GM18867 (cell line): ENCODE data around the gene LPP.

Experiments
- ATAC-seq: cut with Tn5 transposase; IDR thresholded peaks from one replicate; pipeline ENCODE4 v1.9.1; 2021; ENCODE audit warnings: mild to moderate bottlenecking, moderate library complexity; ENCODE audit not compliant: unreplicated experiment

LPP gene

DNA sequence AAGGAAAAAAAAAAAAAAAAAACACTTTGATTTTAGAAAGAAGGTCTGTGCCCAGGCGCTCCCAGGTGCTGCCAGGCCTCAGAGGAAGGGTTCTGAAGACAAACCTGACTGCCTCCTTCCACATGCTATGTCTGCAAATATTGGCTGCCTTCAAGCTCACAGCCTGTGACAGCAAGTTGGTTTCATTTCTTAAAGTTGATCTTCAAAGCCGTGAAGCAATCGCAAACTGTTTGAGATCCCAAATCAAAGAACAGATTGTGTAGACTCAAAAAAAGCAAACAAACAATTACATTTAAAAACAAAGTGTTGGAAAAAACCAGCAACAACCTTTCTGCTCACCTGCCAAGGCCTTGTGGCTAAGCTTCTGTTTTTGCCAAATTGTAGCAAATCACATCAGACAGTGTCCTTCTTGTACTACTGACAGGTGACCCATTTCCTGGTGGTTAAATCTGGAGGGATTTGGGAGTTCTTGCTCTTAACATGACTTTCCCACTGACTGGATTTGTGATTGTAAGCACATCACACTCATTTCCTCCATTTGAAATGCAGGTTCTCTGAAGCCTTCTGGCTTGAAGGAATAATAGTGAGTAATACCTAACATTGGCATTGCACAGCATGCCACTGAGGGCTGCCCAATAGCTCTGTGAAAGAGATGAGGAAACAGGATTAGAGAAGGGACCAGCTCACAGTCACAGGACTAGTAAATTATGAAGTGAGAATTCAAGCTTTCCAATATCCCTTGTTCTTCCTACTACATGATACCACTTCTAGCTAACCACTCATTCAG, 502.4 kb downstream of the LPP start:
- no peak for ATAC-seq

DNA sequence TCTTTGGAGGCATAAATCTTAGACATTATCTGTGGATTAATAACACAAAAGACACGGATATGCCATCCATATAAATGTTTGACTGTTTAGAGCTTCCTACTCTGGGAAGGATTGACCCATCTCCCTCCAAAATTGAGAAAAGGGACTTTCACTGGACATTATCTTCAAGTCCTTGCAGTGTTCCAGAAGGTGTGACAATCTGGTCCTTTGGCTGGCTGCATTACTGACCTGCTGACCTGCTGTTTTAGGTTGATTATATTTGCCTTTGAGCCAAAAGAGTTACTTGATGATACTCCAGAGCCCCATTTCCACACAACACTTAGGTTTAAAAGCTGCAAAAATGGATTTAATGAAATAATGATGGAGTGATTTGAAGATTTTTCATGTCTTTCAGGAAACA, 504.6 kb downstream of the LPP start:
- no peak for ATAC-seq

DNA sequence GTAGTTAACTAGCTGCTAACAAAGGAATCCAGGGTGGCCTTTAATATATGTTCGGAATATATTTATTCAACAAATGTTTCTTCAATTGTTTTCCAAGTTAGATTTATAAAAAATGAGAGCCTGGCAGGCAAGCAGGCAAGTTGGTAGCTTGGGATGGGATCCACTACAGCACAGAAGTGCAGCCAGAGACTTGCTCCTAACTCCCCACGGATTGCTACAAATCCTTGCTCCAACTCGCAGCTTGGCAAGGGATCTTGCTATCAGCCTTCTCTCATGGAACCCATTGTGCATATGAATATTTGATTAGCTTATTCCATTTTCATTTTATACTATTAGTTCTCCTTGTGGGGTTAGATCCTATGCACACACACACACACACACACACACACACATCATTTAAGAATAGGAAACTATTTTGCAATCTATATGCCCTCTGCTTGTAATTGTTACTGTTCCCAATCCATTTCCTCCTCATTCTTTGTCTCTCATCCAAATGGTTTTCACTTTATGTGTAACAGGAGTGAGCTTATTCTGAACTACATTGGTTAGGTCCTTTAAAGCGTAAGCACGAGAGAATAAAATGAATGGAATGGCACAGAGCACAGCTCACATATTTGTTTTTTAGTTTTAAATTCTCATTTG, 505.6 kb downstream of the LPP start:
- no peak for ATAC-seq

DNA sequence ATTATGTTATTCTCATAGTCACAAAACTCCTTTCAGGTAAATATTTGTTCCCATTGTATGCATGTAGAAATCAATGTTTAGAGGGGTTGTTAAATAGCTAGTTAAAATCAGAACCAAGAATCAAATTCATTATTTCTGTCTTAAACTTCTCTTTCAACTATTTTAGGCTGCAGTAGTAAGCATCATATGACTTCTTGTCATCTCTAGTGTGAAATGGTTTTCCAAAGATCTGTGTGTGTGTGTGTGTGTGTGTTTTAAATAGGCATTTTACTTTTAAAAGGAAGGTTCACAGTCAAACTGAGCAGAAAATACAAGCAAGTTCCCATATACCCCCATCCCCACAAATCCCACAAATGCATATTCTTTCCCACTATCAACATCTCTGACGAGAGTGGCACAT, 506.5 kb downstream of the LPP start:
- ATAC-seq: no peak

DNA sequence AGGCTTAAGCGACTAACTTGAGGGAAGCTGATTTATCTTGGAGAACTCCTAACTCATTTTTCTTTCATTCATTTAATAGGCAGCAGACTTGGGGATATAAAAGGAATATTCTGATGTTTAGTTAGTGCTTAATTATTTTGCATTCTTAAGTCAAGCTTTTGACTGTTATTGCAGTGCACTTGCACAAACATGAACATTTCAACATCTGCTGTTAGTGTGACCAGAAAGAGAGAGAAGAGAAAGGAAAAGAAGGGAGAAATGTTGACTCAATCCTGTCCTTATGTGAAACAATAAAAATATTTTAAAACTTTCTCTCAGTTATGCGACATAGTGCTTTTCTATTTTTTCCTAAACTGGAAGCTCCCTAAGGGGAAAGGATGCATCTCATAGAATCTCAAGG, 507.8 kb downstream of the LPP start:
- ATAC-seq: no peak

DNA sequence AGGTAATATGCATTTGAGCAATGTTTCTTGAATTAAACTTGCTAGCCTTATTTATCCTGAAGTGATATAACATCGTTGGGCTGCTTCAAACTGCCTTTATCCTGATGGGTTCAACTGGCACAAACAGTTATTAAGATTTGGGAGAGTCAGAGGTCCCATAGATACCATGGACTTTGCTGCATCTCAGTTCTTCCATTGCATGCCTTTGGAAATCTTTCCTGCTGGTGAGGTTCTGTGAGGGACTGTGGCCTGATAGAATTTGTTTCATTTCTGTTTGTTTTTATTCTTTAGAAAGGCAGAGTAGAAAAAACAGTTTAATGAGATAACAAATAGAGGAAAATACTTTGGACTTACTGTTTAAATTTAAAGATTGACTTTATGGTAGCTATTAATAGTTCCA, 508.3 kb downstream of the LPP start:
- no peak for ATAC-seq

DNA sequence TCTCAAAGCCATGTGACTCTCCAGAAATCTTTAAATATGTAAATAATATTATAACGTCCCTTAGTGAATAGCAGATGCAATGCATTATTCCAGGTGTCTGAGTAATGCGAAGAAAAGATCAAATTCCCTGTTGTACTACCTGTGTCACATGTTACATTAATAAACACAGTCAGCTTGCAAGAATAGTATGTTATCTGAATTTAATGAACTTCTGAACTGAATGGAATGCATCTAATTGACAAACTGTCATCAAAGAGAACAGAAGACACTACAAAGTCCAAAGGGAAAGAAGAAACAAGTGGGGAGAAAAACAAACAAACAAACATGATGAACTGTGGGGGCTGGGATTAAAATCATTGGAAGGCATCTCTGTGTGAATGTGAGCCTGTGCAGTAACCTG, 508.8 kb downstream of the LPP start:
- ATAC-seq: no peak

DNA sequence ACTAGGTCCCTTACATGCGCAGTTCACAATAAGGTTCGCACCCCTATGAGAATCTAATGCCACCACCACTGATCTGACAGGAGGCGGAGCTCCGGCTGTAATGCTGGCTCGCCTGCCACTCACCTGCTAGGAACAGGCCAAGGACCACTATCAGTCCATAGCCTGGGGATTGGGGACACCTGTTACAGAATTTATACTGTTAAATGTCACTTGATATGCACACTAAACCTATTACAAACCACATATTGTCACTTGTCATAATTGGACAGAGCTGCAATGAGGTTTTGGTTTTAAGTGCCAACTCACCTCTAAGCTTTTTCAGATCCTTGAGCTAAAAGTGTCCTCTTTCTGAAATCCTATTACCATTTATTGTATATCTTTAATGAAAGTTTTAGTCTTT, 509.9 kb downstream of the LPP start:
- ATAC-seq: no peak

DNA sequence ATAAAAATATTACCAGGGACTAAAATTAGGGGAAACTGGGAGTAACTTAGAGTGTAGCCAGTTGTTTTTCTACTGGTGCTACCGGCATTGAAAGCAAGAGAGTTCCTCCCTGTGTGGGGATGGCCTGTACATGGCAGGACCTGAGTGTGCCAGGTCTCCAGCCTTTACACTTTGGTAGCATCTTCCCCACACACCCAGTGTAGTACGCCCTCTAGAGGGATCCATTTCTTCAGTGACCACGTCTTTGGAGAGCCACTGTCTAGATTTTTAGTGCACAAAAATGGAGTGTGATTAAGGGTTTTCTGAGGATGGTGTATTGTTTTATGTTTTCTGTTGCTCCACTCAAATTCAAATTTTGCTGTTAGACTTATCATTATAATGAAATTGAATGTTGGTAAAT, 510.8 kb downstream of the LPP start:
- no peak for ATAC-seq

DNA sequence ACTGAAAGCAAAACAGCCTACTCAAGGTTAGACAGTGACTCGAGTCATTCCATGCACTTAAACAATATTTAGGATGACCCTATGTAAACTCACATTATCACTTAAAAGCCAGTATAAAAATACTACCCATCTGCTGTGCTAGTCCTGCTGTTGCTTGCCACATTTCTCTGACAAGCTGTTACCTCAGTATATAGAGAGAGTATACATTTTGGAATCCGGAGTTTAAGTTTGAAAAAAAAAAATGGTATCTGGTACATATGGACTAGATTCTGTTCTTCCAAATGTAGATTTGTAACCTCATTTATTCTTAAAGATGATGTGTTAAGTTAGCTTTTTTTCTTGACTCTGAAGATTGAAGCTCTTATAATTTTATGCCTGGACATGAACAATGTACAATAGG, 514.0 kb downstream of the LPP start:
- ATAC-seq: no peak

DNA sequence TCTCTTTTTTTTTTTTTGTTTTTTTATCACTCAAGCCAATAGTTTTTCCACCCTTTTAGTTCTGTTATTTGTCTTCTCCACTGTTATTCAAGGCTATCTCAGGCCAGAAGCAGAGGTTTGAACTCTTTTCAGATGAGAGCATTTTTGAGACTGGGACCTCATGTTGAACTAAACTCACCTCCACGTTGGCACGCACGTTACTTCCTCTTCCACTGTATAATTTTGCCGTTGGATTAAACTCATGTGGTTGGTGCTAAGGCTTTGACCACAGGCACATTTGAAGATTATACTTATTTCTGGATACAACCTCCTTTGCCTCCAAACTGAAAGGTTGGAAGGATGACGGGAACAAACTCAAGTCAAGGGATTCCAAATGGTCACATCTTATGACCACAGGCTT, 516.5 kb downstream of the LPP start:
- no peak for ATAC-seq

DNA sequence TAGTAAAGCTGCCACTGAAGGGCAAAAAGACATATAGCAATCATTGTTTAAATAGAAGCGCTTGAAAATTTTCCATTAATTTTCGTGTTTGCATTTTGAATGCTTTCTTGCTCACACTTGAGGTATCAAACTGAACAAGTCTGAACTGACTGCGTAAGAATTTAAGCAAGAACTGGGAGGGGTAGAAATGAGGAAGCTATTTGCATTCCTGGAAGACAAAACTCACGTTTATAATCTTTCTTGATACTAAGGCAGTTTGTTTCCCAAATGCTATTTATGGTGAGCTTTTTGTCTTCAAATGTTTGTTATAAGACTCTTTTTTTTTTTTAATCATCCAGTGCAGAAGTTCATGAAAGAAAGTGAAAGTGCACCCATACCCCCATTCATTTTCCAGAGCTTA, 518.0 kb downstream of the LPP start:
- ATAC-seq: no peak

DNA sequence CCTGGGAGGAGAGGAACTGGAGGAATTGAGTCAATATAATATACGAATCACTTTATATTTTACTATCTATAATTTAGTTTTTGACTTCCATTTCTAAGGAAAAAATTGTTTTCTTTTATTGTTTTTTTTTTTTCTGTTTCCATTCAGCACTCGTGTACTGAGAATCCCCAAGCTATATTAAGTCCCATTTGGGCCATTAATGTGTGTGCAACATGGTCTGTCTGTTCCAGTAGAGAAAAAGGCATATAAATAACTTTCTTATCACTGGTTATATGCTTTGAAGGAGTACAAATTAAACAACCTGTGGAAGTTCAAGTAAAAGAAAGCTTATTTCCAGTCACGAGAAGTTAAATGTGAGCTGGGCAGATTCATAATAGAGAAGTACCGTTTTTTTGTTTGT, 518.9 kb downstream of the LPP start:
- no peak for ATAC-seq

DNA sequence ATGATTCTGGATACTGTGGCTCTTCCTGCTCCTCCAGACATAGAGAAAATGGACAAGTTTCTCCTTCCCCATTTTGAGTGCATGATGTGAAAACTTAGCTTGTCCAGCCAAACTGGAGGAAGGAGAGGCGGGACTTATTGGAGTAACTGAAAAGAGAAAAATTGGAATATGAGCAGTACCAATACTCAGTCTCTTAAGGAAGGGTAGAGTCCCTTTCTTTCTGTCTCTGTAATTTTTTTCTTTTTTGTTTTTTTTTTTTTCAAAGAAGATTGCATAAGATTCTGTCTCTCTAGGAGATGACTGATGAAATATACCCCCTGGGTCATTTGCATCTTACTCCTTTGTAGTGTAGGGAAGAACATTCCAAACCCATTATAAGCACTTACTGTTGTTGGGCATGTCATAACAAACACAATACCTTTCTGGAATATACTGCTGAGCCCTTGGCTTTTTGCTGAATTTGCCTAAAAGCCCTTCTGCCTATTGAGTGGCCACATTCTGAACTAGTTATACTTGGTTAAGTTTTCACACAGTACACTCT, 519.8 kb downstream of the LPP start:
- no peak for ATAC-seq

DNA sequence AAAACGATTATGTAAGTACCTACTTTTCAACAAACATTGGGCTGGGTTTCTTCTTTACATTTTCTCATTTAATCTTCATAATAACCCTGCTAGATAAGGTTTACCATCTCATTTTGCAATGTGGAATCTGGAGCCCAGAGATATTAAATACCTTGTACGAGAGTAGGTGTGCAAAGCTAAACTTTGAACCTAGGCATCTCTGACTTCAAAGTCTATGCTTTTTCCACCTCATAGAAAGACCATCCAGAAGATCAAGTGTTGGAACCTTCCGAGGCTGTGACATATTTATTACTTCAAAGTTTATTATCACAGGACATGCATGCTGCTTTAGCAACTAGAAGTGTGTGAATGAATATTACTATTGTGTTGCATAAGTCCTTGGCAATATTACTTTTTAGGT, 520.6 kb downstream of the LPP start:
- ATAC-seq: no peak

DNA sequence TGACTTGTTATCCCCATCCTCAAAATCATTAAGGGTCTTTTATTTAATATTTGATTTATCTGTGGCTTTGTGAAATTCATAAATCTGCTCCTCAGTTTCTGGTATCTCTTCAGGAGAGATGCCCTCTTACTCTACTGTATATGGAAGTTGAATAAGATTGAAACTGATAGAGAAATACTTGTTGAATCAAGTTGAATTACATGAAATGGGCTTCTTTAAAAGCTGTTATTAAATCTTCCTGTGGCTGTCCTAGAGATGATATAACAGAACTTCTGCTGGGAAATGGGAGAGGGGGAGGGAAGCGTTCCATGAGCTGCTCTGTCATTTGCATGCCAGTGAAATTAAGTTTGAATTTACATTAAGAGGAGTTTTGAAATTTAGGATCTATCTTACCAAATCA, 523.4 kb downstream of the LPP start:
- no peak for ATAC-seq

DNA sequence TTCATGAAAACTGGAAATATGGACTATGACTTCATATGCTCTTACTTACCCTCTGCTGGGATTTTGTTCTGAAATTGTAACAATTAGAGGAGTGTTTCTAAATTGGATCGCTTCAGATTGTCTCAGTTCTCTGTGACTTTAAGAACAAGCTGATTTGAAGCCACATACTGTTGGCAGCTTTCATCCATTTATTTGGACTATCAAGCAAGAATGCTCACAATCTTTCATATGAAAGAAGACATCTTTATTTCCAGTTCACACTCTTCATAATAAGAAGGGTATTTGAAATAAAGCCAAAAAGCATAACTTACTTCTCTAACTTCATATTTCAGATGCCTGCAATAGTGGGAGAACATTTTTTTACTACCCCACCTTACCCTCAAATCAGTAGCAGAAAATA, 526.2 kb downstream of the LPP start:
- ATAC-seq: no peak

DNA sequence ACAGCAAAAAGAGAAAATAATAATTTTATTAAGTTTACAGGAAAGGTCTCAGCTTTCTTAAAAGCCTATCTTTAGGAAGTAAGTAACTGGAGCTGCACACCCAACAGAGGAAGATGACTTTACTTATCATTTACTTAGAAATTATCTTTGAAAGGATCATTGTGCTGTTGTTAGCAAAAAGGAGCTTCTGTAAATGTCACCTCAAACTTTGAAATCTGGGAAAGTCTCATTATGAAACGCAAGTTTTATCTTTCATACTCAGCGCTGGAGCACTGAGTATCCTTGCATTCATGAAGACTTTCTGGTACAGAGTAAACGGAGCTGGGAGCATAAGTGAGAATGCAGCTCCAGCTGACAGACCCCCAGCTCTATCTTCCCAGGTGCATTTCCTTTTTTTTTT, 526.6 kb downstream of the LPP start:
- no peak for ATAC-seq

DNA sequence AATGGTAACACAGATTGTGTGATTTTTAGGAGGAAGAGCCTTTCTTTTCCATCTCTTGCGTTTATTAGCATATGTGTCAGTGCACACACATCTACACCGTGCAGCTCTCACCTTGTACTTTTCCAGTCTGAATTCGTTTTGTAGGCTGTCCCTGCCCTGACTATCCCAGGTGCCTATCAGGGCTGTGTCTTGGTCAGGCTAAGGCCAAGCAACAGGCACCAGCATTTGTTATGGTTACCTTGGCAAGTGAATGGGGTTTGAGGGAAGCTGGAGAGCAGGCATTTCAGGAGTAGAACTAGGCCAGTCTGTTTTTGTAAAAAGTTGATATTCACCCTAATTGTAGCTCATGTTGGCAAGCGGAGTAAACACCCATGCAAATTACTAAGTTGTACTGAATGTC, 528.4 kb downstream of the LPP start:
- no peak for ATAC-seq

DNA sequence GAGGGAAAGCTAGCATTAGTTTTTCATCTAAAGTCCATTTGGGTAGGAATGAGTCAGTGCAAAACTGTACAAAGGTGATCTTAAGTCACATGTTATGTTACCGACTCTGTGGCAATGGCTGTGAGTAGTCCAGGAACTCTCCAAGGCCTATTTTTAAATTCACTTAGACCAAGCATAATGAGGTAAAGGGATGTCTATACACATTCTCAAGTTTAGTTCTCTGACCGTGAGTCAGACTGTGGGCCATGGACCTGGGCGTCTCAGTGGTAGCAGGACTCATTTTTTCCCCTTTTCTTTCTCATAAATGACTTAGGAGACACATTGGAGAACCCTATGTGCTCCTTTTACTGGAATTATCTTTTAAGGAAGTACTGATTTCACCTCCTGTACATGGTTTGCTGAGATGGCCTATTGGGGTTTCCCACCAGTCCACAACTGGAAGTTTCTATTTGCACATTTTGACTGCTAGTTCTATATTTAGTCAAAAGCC, 529.1 kb downstream of the LPP start:
- no peak for ATAC-seq

DNA sequence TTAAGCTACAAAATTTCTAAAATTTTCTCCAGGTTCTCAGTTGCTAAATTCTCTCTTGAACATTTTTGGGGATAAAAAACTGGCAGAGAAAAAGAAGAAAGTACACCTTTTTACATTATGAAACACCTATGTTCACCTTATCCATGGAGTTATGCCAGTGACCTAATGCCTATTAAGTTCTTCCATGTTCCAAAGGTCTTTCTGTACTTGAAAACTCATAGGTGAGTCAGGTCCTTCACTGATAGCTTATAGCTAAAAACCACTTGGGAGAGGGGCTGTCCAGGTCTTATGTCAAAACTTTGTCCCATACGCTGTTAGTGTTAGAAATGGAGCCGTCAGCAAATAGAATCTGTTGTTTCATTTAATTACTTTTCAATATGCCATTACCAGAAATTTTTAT, 530.3 kb downstream of the LPP start:
- no peak for ATAC-seq

DNA sequence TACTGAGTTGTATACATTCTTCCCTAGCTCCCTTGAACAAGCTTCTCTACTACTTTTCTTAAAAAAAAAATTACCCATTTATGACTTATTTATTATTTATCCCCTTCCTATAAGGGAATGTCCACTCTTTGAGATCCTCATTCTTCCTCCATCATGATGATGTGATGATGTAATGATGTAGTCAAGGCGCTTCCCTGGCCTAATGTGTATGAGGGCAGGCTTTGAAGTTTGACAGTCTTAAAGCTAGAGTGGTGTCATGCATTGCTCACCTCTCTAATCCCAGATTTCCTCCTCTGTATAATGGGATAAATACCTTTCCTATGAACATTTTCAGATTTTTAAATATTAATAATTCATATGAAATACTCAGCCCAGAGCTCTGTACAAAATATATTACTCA, 531.8 kb downstream of the LPP start:
- ATAC-seq: no peak
